ENCODE data around the gene PDE8B.

Gene PDE8B

DNA sequence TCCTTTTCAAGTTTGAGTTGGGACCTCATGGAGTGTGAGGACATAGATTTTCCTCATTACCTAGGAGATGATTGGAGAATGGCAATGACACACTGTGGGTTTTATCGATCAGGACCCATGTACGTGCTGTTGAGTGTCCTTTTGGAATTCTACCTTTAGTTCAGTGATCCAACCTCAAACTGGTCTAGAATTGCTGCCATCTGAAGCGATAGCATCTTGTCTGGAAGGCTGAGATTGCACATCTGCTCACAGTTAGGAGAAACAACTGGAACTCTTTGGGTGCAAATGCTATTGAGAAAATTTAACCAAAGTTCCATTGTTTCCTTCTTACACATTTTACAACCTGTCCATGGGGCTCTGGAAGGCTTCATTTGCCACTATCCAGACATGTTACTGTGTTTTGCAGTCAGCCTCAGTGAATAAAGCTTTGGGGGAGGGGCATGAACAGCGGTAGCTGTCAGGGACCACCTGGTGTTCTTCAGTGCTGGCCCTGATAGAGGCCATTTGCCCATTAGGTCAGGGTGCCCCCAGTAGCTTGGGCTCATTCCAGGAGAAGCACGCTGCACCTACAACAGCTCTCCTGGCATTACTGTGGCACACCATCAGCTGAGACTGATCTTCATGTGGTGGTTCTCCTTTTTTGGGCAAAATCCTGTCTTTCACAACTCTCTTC lies 123.1 kb downstream of the PDE8B start:
- Histone ChIP-seq H3K9me3 (ENCODE audit: low read depth, low read length) (no peaks in the 10 kb centered on the region), H3K9ac (ENCODE audit: insufficient read length) (no peak overlapping the region), H3K36me3 (ENCODE audit: insufficient read depth, low read length) (no peaks in the 10 kb centered on the region), H3K4me3 (no peak overlapping the region), H3K27ac (no peak overlapping the region)
- TF ChIP-seq FOXP2 (optimal IDR thresholded peaks at IDR 0.05; ENCODE audit: control extremely low read depth, extremely low read length, insufficient read depth) (no peak), EZH2 (IDR thresholded peaks at IDR 0.05) (no peak), POLR2AphosphoS5 (IDR thresholded peaks at IDR 0.05; ENCODE audit: borderline replicate concordance, low read depth, low read length) (no peak)
- no peak for DNase-seq (ENCODE audit: low read depth, low spot score)

DNA sequence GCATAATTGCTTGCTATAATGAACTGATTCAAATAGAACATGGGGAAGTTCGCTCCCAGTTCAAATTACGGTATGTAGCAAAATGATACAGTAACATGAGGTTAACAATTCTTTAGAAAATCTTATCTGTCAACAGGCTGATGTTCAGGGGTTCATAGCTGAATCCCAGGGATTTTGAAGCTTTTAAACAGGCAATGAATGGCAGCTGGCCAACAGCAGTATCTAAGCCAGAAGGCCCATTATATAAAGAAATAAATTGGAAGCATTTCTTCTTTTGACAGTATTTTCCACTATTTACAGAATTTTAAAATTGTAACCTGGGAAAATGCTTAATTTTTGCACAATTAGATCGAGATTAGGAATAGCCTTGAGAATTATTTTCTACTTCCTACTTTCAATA lies 126.8 kb downstream of the PDE8B start:
- Histone ChIP-seq H3K9ac (ENCODE audit: insufficient read length) (no peak overlapping the region), H3K9me3 (ENCODE audit: low read depth, low read length) (no peaks in the 10 kb centered on the region), H3K36me3 (ENCODE audit: insufficient read depth, low read length) (no peaks in the 10 kb centered on the region), H3K27ac (peak overlapping the region; percentile 3; the same call in 1 of the 2 replicates), H3K4me3 (0 out of 2 replicates have a peak overlapping the region, but pooled peaks have one; percentile 7)
- TF ChIP-seq FOXP2 (optimal IDR thresholded peaks at IDR 0.05; ENCODE audit: control extremely low read depth, extremely low read length, insufficient read depth) (no peak), POLR2AphosphoS5 (IDR thresholded peaks at IDR 0.05; ENCODE audit: borderline replicate concordance, low read depth, low read length) (no peak), EZH2 (IDR thresholded peaks at IDR 0.05) (no peak)
- DNase-seq (ENCODE audit: low read depth, low spot score), result no peak

- no peak for DNase-seq (ENCODE audit: low read depth, low spot score)
- TF ChIP-seq FOXP2 (optimal IDR thresholded peaks at IDR 0.05; ENCODE audit: control extremely low read depth, extremely low read length, insufficient read depth) (no peak), EZH2 (IDR thresholded peaks at IDR 0.05) (no peak), POLR2AphosphoS5 (IDR thresholded peaks at IDR 0.05; ENCODE audit: borderline replicate concordance, low read depth, low read length) (no peak)
- Histone ChIP-seq H3K4me3 (no peak overlapping the region), H3K9ac (ENCODE audit: insufficient read length) (no peak overlapping the region), H3K36me3 (ENCODE audit: insufficient read depth, low read length) (no peaks in the 10 kb centered on the region), H3K9me3 (ENCODE audit: low read depth, low read length) (no peaks in the 10 kb centered on the region), H3K27ac (peak overlapping the region; percentile 3; the same call in 1 of the 2 replicates)
Observed at GRCh38 chr5:77337686-77338085, 127.2 kb downstream of the PDE8B start.

GRCh38 chr5:77339337-77339890 lies 128.9 kb downstream of the PDE8B start:
- no peaks in the 10 kb centered on the region for H3K9me3 ChIP-seq (ENCODE audit: low read depth, low read length)
- no peak for DNase-seq (ENCODE audit: low read depth, low spot score)
- no peak for TF ChIP-seq POLR2AphosphoS5 (IDR thresholded peaks at IDR 0.05; ENCODE audit: borderline replicate concordance, low read depth, low read length)
- TF ChIP-seq EZH2 (IDR thresholded peaks at IDR 0.05), result no peak
- no peak for TF ChIP-seq FOXP2 (optimal IDR thresholded peaks at IDR 0.05; ENCODE audit: control extremely low read depth, extremely low read length, insufficient read depth)
- no peak overlapping the region for H3K27ac ChIP-seq
- H3K36me3 ChIP-seq (ENCODE audit: insufficient read depth, low read length), result no peaks in the 10 kb centered on the region
- no peak overlapping the region for H3K4me3 ChIP-seq
- no peak overlapping the region for H3K9ac ChIP-seq (ENCODE audit: insufficient read length)

DNA sequence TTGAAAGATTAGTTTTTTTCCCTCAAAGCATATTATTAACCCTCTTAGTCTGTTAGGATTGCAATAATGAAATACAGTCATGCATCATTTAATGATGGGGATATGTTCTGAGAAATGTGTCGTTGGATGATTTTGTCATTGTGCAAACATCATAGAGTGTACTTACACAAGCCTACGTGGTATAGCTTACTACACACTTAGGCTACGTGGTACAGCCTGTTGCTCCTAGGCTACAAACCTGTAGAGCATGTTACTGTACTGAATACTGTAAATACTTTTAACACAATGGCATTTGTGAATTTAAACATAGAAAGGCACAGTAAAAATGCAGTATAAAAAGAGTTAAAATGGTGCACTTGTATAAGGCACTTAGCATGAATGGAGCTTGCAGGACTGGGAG lies 132.7 kb downstream of the PDE8B start:
- TF ChIP-seq POLR2AphosphoS5 (IDR thresholded peaks at IDR 0.05; ENCODE audit: borderline replicate concordance, low read depth, low read length), result no peak
- no peak for TF ChIP-seq FOXP2 (optimal IDR thresholded peaks at IDR 0.05; ENCODE audit: control extremely low read depth, extremely low read length, insufficient read depth)
- TF ChIP-seq EZH2 (IDR thresholded peaks at IDR 0.05), result no peak
- Histone ChIP-seq H3K27ac (no peak overlapping the region), H3K9me3 (ENCODE audit: low read depth, low read length) (no peaks in the 10 kb centered on the region), H3K36me3 (ENCODE audit: insufficient read depth, low read length) (no peaks in the 10 kb centered on the region), H3K4me3 (no peak overlapping the region), H3K9ac (ENCODE audit: insufficient read length) (no peak overlapping the region)
- no peak for DNase-seq (ENCODE audit: low read depth, low spot score)

GRCh38 chr5:77347435-77348098 lies 137.1 kb downstream of the PDE8B start:
- no peak overlapping the region for H3K4me3 ChIP-seq
- no peaks in the 10 kb centered on the region for H3K9me3 ChIP-seq (ENCODE audit: low read depth, low read length)
- H3K36me3 ChIP-seq (ENCODE audit: insufficient read depth, low read length), result no peaks in the 10 kb centered on the region
- H3K27ac ChIP-seq, result no peak overlapping the region
- TF ChIP-seq POLR2AphosphoS5 (IDR thresholded peaks at IDR 0.05; ENCODE audit: borderline replicate concordance, low read depth, low read length), result no peak
- no peak for TF ChIP-seq FOXP2 (optimal IDR thresholded peaks at IDR 0.05; ENCODE audit: control extremely low read depth, extremely low read length, insufficient read depth)
- no peak for TF ChIP-seq EZH2 (IDR thresholded peaks at IDR 0.05)
- no peak for DNase-seq (ENCODE audit: low read depth, low spot score)
- H3K9ac ChIP-seq (ENCODE audit: insufficient read length), result no peak overlapping the region

- H3K9me3 ChIP-seq (ENCODE audit: low read depth, low read length), result no peaks in the 10 kb centered on the region
- no peak for DNase-seq (ENCODE audit: low read depth, low spot score)
- no peaks in the 10 kb centered on the region for H3K36me3 ChIP-seq (ENCODE audit: insufficient read depth, low read length)
- peak overlapping the region; percentile 16 for H3K9ac ChIP-seq (ENCODE audit: insufficient read length)
- no peak overlapping the region for H3K4me3 ChIP-seq
- H3K27ac ChIP-seq, result peak overlapping the region; percentile 38; the same call in 1 of the 2 replicates
- TF ChIP-seq EZH2 (IDR thresholded peaks at IDR 0.05), result no peak
- TF ChIP-seq POLR2AphosphoS5 (IDR thresholded peaks at IDR 0.05; ENCODE audit: borderline replicate concordance, low read depth, low read length), result no peak
- TF ChIP-seq FOXP2 (optimal IDR thresholded peaks at IDR 0.05; ENCODE audit: control extremely low read depth, extremely low read length, insufficient read depth), result no peak
Observed at GRCh38 chr5:77353251-77353650, 142.8 kb downstream of the PDE8B start.

DNA sequence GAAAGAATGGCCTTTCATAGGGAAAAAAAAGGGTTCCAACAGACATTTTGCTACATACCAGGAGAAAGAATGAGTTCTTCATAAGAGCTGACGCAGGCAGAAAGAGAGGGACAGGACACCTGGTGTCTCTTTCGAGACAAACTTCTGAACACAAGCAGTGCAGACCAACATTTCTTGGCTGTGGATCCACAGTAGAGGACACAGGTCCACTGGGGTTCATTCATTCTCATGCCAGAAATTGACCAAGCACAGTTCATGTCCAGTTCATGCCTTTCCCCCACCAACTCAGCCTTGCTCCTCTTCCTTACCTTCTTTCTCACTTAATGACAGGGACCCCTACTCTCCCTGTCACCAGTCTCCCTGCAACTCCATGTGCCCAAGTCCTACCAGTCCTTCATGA lies 144.0 kb downstream of the PDE8B start:
- TF ChIP-seq FOXP2 (optimal IDR thresholded peaks at IDR 0.05; ENCODE audit: control extremely low read depth, extremely low read length, insufficient read depth) (no peak), POLR2AphosphoS5 (IDR thresholded peaks at IDR 0.05; ENCODE audit: borderline replicate concordance, low read depth, low read length) (no peak), EZH2 (IDR thresholded peaks at IDR 0.05) (no peak)
- no peak overlapping the region for H3K4me3 ChIP-seq
- peak overlapping the region; percentile 38; the same call in 1 of the 2 replicates for H3K27ac ChIP-seq

More for the DNA sequence above, 144.0 kb downstream of the PDE8B start:
- Histone ChIP-seq H3K36me3 (ENCODE audit: insufficient read depth, low read length) (no peaks in the 10 kb centered on the region), H3K9ac (ENCODE audit: insufficient read length) (no peak overlapping the region), H3K9me3 (ENCODE audit: low read depth, low read length) (no peaks in the 10 kb centered on the region)
- no peak for DNase-seq (ENCODE audit: low read depth, low spot score)

Data from SK-N-MC (cell line).